SU-DHL-6 (cell line): ENCODE results near the gene BRCA1.

Experiments used
- CTCF ChIP-seq: fragments of 200-600 bp; sonication (generic); IDR thresholded peaks from one replicate; pipeline ENCODE4 v1.5.1; 2017; ENCODE audit warnings: antibody characterized with exemption, mild to moderate bottlenecking, low read length, moderate library complexity; ENCODE audit not compliant: insufficient read depth, poor library complexity, severe bottlenecking
- EZH2phosphoT487 ChIP-seq: fragments of 200-600 bp; sonication (generic), shearing (Covaris generic); conservative IDR thresholded peaks from 2 replicates; pipeline ENCODE4 v1.6.1; 2018; ENCODE audit warnings: mild to moderate bottlenecking, antibody characterized with exemption, low read length, moderate library complexity, mixed read lengths

DNA sequence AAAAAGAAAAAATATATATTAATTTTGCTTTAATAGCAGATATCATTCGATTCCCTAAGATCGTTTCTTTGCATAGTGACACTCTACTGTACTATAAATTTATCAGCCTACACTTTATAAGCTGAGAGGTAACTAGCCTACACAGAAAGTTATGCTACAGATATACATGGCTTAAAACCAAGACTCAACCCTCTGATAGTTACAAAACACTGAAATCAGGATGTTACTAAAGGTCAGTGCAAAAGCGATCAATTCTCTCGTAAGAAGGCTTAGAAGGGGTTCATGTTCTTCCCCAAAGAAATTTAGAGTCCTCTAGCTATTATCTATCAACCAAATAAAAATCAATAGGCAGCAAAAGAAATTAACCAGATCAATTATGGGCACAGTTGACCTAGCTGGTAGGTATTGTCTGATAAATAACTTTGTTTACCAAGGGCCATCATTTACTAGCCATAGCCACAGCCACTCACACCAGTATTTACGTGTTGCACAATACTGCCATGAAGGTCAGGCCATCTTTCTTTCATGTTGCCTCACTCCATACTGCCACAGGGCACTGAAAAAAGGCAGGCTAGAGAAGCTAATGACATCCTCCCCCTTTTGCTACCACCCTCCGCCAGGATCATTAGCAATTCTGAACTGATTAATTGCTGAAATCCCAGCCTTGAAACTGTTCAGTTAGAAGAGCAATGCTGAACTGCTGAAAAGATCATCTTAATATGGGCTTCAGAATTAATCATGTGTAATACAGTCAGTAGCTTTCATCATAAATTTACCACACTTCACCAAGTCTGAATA, 56.4 kb downstream of the BRCA1 start:
- TF ChIP-seq CTCF (no peak), EZH2phosphoT487 (no peak)
